Keratinocyte (primary cell): Measurements from ENCODE around the gene ZNF668. TPM values are rescaled to one million over a fixed set of nuclear protein-coding genes. Genes with fewer than 3 reads are reported as not detected.
"Not testable (repeated sequence)": the region's sequence is repeated elsewhere in the genome, so short reads cannot be mapped to it uniquely, and the experiment has no call there.

ENCODE experiments used
- DNase-seq: peaks from one replicate; pipeline ENCODE4 v3.0.0-alpha.2; 2011; ENCODE audit warnings: low read depth, missing footprints, low spot score
- FAIRE-seq: peaks from 2 replicates; lab custom pipeline; 2011; peaks lifted over from hg19 to GRCh38; lab: Jason Lieb, UNC
- H2AFZ ChIP-seq: 2 replicates; pipeline ENCODE4 v1.6.0; 2012; ENCODE audit warnings: low read length, control low read depth, inconsistent platforms; ENCODE audit not compliant: control insufficient read depth
- H3K27ac ChIP-seq: 2 replicates; pipeline ENCODE4 v1.5.1; 2011; ENCODE audit warnings: low read length; ENCODE audit not compliant: control insufficient read depth, insufficient read depth
- H3K27me3 ChIP-seq: 3 replicates; pipeline ENCODE4 v1.6.0; 2011; ENCODE audit warnings: low read length; ENCODE audit not compliant: control insufficient read depth, insufficient read depth; ENCODE audit errors: extremely low read depth
- H3K36me3 ChIP-seq, 2 experiments: 2 replicates in 1 of 2; 3 replicates in 1 of 2; pipeline ENCODE4 v1.5.1; 2011; ENCODE audit warnings: low read length in 2 of 2, mild to moderate bottlenecking in 1 of 2; ENCODE audit not compliant: control insufficient read depth in 2 of 2, insufficient read depth in 2 of 2; ENCODE audit errors: extremely low read depth in 1 of 2
- H3K4me1 ChIP-seq: 3 replicates; pipeline ENCODE4 v1.5.1; 2011; ENCODE audit warnings: low read length; ENCODE audit not compliant: control insufficient read depth, insufficient read depth; ENCODE audit errors: extremely low read depth
- H3K4me2 ChIP-seq: 3 replicates; pipeline ENCODE4 v1.6.0; 2011; ENCODE audit warnings: low read depth, low read length; ENCODE audit not compliant: control insufficient read depth, insufficient read depth; ENCODE audit errors: extremely low read depth
- H3K4me3 ChIP-seq, 3 experiments: fragments of 200-600 bp in 1 of 3; sonication (generic) in 1 of 3; 2 replicates in 2 of 3; 3 replicates in 1 of 3; pipeline ENCODE4 v1.5.1; 2011 to 2016; ENCODE audit warnings: low read length in 3 of 3, mild to moderate bottlenecking in 3 of 3, control low read depth in 2 of 3, inconsistent platforms in 1 of 3, low read depth in 1 of 3, mixed read lengths in 1 of 3, mixed run types in 1 of 3, moderate library complexity in 1 of 3; ENCODE audit not compliant: control insufficient read depth in 2 of 3, insufficient read depth in 2 of 3; ENCODE audit errors: extremely low read depth in 1 of 3
- H3K79me2 ChIP-seq: 2 replicates; pipeline ENCODE4 v1.6.0; 2012; ENCODE audit warnings: low read length; ENCODE audit not compliant: control insufficient read depth, insufficient read depth
- H3K9ac ChIP-seq: 3 replicates; pipeline ENCODE4 v1.6.0; 2011; ENCODE audit warnings: low read length; ENCODE audit not compliant: control insufficient read depth, insufficient read depth; ENCODE audit errors: extremely low read depth
- H3K9me1 ChIP-seq: 3 replicates; pipeline ENCODE4 v1.6.0; 2011; ENCODE audit warnings: low read length; ENCODE audit not compliant: control insufficient read depth, insufficient read depth; ENCODE audit errors: extremely low read depth
- H3K9me3 ChIP-seq: 2 replicates; pipeline ENCODE4 v1.5.1; 2012; ENCODE audit warnings: low read depth, low read length; ENCODE audit not compliant: control insufficient read depth
- H4K20me1 ChIP-seq: 3 replicates; pipeline ENCODE4 v1.6.0; 2011; ENCODE audit warnings: low read length; ENCODE audit not compliant: control insufficient read depth, insufficient read depth; ENCODE audit errors: extremely low read depth
- EZH2 ChIP-seq: IDR thresholded peaks from one replicate; pipeline ENCODE4 v1.6.1; 2012; ENCODE audit warnings: inconsistent platforms, mild to moderate bottlenecking, low read length, moderate library complexity
- dilution Hi-C: fragments of 300-500 bp; cut with MboI; formaldehyde crosslinking; loops from one replicate; pipeline ENCODE4 v1.7.0; 2020; ENCODE audit warnings: low sequenced_read_pairs; ENCODE audit not compliant: extremely low pct_ligation_motif_present
- polyA plus RNA-seq, 5 experiments: library from polyadenylated mRNA; depleted of rRNA in 3 of 5; stranded (reverse) in 3 of 5; stranded (forward) in 1 of 5; unstranded in 1 of 5; fragments of >200 nt; gene quantifications; 1 replicate in 1 of 5; 2 replicates in 3 of 5; 3 replicates in 1 of 5; pipeline versions ENCODE4 v1.2.1 to v1.2.3, GENCODE V29; 2011 to 2012; ENCODE audit warnings: missing spikeins in 2 of 5, low read depth in 1 of 5, low replicate concordance in 1 of 5
- TF ChIP-seq, protein P1 (sequence below), 3 experiments: IDR thresholded peaks in 1 of 3; conservative IDR thresholded peaks in 1 of 3; optimal IDR thresholded peaks in 1 of 3; 2 replicates in 2 of 3; 3 replicates in 1 of 3; pipeline versions ENCODE3 to v1.5.1; 2011; ENCODE audit warnings: low read length in 3 of 3, mild to moderate bottlenecking in 3 of 3, moderate library complexity in 2 of 3, control low read depth in 1 of 3, inconsistent platforms in 1 of 3; ENCODE audit not compliant: insufficient read depth in 2 of 3; ENCODE audit errors: extremely low read depth in 1 of 3

The ZNF668 gene
- polyA plus RNA-seq, 1 donor (not counting 4 experiments of a cell fraction or from before 2014, with no cell fraction given): 5.5 TPM

DNA sequence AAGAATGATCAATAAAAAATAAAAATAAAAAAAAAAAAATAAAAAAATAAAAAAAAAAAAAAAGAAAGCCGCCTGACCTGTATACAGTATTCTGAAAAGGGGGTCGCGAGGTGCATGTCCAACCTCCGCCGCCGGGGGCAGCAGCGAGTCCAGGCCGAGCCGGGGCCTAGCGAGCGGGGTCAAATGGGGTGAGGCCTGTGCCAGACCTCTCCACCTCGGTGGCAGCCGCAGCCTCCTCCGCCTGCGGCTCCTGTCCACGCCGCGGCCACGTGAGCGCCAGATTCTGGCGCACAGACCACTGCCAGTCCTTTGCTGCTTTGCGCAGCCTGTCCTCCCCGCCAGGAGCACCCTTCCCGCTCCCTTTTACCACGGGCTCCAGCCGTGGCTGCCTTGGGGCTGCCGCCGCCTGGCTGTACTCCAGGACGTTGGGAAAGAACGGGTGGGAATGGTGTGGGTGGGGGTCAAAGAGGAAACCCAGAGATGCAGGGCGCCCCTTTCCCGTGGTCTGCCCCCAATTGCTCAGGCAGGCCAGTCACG lies 31.7 kb upstream of the ZNF668 start:
- no peak for TF ChIP-seq EZH2
- TF ChIP-seq, protein P1, sequence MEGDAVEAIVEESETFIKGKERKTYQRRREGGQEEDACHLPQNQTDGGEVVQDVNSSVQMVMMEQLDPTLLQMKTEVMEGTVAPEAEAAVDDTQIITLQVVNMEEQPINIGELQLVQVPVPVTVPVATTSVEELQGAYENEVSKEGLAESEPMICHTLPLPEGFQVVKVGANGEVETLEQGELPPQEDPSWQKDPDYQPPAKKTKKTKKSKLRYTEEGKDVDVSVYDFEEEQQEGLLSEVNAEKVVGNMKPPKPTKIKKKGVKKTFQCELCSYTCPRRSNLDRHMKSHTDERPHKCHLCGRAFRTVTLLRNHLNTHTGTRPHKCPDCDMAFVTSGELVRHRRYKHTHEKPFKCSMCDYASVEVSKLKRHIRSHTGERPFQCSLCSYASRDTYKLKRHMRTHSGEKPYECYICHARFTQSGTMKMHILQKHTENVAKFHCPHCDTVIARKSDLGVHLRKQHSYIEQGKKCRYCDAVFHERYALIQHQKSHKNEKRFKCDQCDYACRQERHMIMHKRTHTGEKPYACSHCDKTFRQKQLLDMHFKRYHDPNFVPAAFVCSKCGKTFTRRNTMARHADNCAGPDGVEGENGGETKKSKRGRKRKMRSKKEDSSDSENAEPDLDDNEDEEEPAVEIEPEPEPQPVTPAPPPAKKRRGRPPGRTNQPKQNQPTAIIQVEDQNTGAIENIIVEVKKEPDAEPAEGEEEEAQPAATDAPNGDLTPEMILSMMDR (optimal IDR thresholded peaks at IDR 0.05 in 1 of 3, IDR thresholded peaks at IDR 0.05 in 1 of 3, conservative IDR thresholded peaks at IDR 0.05 in 1 of 3; ENCODE audit: extremely low read depth in 1 of 3, insufficient read depth in 2 of 3, low read length in 3 of 3): peak; percentile 62 to 85 (median 84)
- Histone ChIP-seq H3K4me1 (peaks cover 5% of the 10 kb centered on the region), H4K20me1 (no peaks in the 10 kb centered on the region), H3K9me3 (no peaks in the 10 kb centered on the region), H3K9ac (no peak overlapping the region), H3K27ac (no peak overlapping the region), H2AFZ (peak overlapping the region; percentile 79), H3K36me3 (peaks cover 5 to 11% of the 10 kb centered on the region in 2 experiments), H3K4me3 (no peak overlapping the region), H3K27me3 (no peaks in the 10 kb centered on the region), H3K79me2 (peaks cover 15% of the 10 kb centered on the region), H3K9me1 (no peaks in the 10 kb centered on the region), H3K4me2 (peak overlapping the region; percentile 41)
- no peak for DNase-seq
- no peak for FAIRE-seq
- dilution Hi-C loops: no loop called here

DNA sequence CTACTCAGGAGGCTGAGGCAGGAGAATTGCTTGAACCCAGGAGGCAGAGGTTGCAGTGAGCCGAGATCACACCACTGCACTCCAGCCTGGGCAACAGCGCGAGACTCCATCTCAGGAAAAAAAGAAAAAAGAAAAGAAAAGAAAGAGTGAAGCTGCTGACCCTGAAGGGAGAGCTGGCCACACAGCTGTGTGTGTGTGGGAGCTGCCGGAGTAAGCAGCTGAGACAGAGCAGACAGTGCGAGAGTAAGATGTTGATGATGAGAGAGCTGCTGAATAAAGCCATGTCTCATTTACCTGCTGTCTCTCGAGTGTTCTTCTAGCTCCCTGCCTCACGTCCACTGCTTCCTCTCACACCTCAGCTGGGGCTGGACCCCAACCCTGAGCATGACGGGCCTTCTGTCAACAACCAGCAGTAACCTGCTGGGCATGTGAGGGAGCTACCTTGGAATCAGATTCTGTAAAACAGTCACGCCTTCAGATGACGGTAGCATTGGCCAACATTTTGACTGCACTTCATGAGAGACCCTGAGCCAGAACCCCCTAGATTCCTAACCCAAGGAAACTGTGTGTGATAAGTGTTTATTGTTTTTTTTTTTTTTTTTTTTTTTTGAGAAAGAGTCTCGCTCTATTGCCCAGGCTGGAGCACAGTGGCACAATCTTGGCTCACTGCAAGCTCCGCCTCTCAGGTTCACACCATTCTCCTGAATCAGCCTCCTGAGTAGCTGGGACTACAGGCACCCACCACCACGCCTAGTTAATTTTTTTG lies 27.0 kb upstream of the ZNF668 start:
- H3K4me3 ChIP-seq, H2AFZ ChIP-seq, dilution Hi-C loops, H3K4me1 ChIP-seq, H3K9me3 ChIP-seq, H3K36me3 ChIP-seq, H3K27ac ChIP-seq, DNase-seq, H3K9ac ChIP-seq, H3K9me1 ChIP-seq, FAIRE-seq, H3K4me2 ChIP-seq, H3K27me3 ChIP-seq, H4K20me1 ChIP-seq, H3K79me2 ChIP-seq: not testable (repeated sequence)
